ENCODE results near the gene RSPH3.
A peak's percentile ranks its signal among the peaks of the same experiment; 100 is the strongest.
"Not testable (repeated sequence)": the region's sequence is repeated elsewhere in the genome, so short reads cannot be mapped to it uniquely, and the experiment has no call there.

Gene RSPH3

GRCh38 chr6:159023893-159024292 lies 23.9 kb upstream of the RSPH3 start:
- peak in 1 of 2 donors; percentile 36 for DNase-seq

DNA sequence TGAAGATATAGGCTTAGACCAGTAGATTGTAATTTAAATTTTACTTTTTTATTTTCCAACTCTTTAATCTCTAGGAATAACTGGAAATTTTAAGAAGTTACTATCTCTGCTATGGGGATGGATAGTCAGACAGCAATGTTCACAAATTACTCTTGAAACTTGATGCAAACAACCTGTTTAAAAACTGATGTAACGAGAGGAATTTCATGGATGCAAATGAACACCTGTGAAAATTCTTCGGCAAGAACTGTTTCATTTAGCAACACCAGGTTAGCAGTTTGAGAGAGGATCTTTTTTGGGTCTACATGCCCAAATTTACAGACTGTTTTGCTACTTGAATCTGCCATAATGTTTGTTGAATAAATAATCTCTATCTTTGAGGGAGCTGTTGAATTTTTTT lies 20.0 kb upstream of the RSPH3 start:
- no peak for DNase-seq

DNA sequence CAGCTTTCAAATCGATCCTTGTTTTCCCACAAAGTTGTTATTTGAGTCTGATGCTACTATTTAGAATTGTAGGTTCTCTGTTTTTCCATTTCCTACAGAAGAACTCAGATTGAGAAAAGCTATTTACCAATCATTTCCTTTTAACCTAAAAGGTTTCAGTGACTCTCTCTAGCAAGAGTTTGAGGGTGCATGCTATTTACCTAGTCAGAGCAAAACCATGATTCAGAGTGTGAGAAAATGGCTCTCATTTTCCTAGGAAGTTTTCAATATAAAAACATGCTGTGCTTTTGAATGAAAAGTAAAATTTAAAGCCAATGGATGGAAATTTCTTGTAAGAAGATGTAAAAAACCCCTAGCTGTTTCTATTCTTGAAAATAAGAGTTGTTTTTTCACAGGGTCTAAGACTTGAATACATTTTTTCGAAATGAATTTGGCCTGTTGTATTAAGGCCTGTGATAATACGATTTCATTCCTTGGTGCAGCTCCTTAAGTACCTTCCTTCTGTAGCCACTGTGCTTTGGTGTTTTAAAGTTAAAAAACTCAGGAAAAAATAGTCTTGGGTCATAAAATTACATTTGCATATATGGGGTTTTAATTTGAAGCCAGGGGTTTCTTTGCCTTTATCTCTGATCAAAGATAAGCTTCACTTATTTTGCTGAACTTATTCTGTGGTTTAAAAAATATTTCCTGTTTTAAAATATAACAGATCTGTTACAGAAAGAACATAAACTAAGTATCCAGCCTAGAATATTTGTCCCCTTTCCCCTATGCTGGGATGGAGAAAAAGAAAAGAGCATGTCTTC lies 18.0 kb upstream of the RSPH3 start:
- no peak for DNase-seq

DNA sequence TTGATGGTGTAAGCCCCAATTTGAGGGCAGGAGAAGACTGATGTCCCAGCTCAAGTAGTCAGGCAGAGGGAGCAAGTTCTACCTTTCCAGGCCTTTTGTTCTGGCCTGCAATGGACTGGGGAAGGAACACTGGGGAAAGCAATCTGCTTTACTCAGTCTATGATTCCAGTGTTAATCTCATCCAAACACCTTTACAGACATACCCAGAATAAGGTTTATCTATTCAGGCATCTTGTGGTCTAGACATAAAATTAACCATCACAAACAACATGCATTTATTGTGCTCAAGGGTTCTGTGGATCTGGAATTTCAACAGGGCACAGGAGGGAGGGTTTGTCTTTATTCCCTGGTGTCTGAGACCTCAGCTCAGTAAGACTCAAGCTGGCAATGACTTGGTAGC lies 14.4 kb upstream of the RSPH3 start:
- DNase-seq, result no peak

GRCh38 chr6:159013229-159013628 lies 13.2 kb upstream of the RSPH3 start:
- no peak for DNase-seq

- no peak for DNase-seq
Observed at GRCh38 chr6:159012201-159012600, 12.2 kb upstream of the RSPH3 start.

- DNase-seq, result not testable (repeated sequence)
Observed at GRCh38 chr6:159010037-159010612, 10.1 kb upstream of the RSPH3 start.

- no peak for DNase-seq
Observed at GRCh38 chr6:159008656-159009288, 8.8 kb upstream of the RSPH3 start.

DNA sequence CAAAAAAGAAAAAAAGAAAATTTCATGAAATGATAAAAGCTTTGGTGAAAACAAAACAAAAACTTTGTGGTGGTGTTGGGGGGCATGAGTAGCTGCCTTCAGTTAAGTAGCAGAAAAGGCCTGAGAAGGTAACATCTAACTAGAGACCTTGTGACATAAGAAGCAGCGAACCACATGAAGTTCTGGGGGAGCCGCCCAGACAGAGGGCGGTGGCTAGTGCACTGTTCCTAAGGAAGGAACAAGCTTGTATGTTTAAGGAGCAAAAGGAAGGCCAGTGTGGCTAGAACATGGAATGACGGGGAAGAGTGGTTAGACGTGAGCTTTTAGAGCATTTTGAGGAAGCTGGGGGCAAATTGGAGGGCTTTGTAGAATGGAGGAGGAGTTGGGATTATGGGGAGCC lies 7.5 kb upstream of the RSPH3 start:
- DNase-seq, result no peak

DNA sequence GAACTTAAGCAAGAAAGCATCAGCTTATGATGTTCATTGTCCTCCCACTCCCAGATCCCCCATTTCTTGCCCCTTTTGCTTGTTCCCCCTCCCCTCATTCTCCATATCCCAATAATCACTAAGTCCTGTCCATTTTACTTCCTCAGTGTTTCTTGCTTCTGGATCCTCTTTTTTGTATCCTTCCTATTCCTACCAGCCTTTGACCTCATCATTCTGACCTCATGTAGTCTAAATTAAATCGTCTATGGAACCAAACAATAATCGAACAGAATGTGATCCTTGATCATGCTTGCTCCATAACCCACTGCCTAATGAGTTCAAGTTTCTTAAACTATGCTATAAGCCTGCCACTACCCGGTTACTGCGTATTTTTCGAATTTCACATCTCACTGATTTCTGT lies 5.4 kb upstream of the RSPH3 start:
- DNase-seq, result no peak

- no peak for DNase-seq
Observed at GRCh38 chr6:159004592-159004991, 4.6 kb upstream of the RSPH3 start.

DNA sequence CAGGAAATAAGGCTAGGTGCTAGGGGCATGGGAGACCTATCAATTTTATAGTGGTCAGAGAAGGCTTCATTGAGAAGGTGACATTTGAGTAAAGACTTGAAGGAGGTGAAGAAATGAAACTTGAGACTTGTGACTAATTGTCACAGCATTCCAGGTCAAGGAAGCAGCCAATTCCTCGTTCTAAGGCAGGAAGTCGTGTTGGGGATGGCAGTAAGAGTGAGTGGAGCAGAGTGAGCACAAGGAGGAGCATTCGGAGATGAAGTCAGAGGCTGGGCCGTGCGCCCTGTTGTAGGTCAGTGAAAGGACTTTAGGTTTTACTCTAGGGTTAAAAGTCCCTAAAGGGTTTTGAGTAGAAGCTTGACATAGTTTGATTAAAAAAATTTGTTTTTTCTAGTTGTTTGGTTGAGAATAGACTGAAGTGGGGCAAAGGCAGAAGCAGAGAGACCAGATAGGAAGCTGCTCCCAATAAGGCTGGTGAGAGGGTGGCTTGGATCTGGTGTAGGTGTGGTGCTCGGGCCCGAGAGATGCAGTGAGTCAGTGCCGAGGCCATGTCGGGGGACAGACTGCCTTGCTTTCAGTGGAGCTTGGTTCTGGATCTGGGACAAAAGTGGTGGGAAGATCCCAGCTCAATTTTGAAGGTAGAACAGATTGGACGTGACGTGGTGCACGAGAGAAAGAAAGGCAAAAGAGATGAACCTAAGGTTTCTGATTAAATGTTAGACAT lies 2.6 kb upstream of the RSPH3 start:
- DNase-seq, result no peak

- no peak for DNase-seq
Observed at GRCh38 chr6:158999154-158999665, 792 bp downstream of the RSPH3 start.

GRCh38 chr6:158996856-158997255 lies 3.1 kb downstream of the RSPH3 start:
- no peak for DNase-seq

GRCh38 chr6:158993639-158994038 lies 6.4 kb downstream of the RSPH3 start:
- DNase-seq, result no peak

GRCh38 chr6:158991017-158991723 lies 8.8 kb downstream of the RSPH3 start:
- peak in 1 of 2 donors; percentile 7 for DNase-seq

DNA sequence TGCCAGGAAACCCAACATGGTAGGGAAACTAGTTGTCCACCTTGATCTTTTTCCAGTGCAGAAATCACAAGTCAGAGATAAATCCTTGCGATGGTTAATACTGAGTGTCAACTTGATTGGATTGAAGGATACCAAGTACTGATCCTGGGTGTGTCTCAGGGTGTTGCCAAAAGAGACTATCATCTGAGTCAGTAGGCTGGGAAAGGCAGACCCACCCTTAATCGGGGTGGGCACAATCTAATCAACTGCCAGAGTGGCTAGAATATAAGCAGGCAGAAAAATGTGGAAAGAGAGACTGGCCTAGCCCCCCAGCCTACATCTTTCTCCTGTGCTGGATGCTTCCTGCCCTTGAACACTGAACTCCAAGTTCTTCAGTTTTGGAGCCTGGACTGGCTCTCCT lies 10.3 kb downstream of the RSPH3 start:
- DNase-seq, result not testable (repeated sequence)

GRCh38 chr6:158988477-158988876 lies 11.5 kb downstream of the RSPH3 start:
- no peak for DNase-seq

- DNase-seq, result no peak
Observed at GRCh38 chr6:158987657-158988056, 12.3 kb downstream of the RSPH3 start.

DNA sequence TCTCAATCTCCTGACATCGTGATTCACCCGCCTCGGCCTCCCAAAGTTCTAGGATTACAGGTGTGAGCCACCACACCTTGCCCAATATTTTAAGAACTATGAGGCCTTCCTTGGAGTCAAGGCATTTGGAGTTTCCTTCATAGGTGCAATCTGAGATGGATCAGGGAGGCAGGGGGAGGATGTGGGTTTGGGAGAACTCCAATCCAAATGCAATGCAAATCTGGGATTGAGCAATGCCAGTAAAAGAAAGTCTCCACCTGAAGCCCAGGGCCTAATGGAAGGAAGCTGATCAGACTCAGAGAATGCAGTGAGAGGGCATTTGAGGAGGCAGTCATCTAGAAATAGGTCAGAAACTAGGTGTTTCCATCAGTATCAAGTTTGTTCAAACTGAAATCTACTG lies 21.2 kb downstream of the RSPH3 start:
- no peak for DNase-seq

DNA sequence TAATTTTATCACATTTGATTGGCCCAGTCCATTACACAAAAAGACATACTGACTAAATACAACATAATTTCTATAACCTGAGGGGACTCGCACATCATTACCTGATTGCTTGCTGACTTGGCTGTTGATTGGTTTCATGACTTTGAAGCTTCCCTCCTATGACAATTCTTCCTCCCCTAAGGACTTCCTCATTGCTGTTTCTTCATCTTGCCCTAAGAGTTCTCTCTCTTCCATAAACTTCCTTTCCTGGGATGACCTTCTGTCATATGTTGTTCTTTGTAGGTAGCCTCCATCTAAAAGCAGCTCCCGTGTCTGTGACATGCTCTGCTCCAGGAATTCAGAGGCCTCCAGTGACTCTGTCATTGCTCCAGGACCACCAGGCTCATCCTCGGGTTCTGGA lies 22.6 kb downstream of the RSPH3 start:
- no peak for DNase-seq
